GM20000 (cell line): ENCODE results near the gene FSTL4.

Source experiments
- DNase-seq: peaks from one replicate; pipeline ENCODE4 v3.0.0; 2012; ENCODE audit warnings: low spot score
- CTCF ChIP-seq: IDR thresholded peaks from 2 replicates; pipeline ENCODE4 v1.5.1; 2012; ENCODE audit warnings: mild to moderate bottlenecking, control low read depth; ENCODE audit errors: extremely low read depth, missing control alignments

Gene FSTL4

GRCh38 chr5:133296624-133297023 is 315.7 kb downstream of the FSTL4 start:
- DNase-seq, result no peak
- no peak for TF ChIP-seq CTCF

- TF ChIP-seq CTCF, result no peak
- DNase-seq, result no peak
Observed at GRCh38 chr5:133295520-133295919, 316.8 kb downstream of the FSTL4 start.

DNA sequence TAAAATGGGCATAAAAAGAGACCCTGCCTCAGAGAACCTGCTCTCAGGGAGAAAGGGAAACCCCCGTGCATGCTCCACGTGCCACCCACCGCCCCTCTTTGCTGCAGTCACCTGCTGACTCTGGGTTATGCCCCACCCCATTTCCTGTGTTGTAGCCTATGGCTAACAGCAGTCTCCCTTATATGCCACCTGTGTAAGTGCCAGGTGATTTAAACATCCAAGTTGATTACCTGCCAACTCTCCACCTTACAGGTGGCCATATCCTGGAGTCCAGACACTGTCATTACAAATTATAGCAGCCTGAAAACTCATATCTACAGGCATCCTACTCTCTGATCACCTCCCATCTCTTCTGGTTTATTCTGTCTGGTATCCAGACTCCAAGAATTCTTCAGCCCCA is 318.0 kb downstream of the FSTL4 start:
- TF ChIP-seq CTCF, result no peak
- DNase-seq, result no peak

- no peak for DNase-seq
- no peak for TF ChIP-seq CTCF
Observed at GRCh38 chr5:133293960-133294359, 318.4 kb downstream of the FSTL4 start.

GRCh38 chr5:133292300-133292699 is 320.0 kb downstream of the FSTL4 start:
- DNase-seq, result no peak
- TF ChIP-seq CTCF, result no peak

GRCh38 chr5:133291524-133291923 is 320.8 kb downstream of the FSTL4 start:
- no peak for DNase-seq
- no peak for TF ChIP-seq CTCF

DNA sequence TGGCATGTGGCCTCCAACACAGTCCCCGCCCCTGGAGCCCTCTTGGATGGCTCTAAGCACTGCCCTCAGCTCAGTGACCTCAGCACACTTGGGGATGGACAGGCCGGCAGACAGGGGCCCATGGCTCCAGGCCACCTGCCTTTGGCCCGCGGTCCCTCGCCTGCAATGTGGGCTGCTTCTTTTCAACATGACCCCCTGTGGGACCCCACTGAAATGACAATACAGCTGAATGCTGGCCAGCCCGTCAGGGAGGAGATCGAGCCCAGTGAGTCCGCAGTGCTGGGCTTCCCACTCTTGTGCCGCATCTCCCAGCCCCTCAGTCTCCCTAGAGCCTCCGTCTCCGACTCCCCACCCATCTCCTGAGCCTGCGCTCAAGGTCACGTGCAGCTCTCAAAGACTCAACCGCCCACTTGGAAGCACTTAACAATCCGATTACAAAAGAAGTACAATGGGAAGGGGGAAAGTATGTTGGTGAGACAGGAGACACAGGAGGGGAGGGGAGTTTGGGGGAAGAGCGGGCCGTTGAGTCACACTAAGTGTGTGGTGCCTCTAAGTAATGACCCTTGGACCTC is 321.6 kb downstream of the FSTL4 start:
- no peak for TF ChIP-seq CTCF

More for the DNA sequence above, 321.6 kb downstream of the FSTL4 start:
- DNase-seq, result no peak
